B cell (primary cell): ENCODE measurements around the gene L2HGDH.

Source experiments
- CTCF ChIP-seq: fragments of 200-600 bp; IDR thresholded peaks from one replicate; pipeline ENCODE4 v1.8.0; 2022; ENCODE audit warnings: antibody characterized with exemption, mild to moderate bottlenecking
- EZH2 ChIP-seq: IDR thresholded peaks from 2 replicates; pipeline ENCODE4 v1.6.1; 2012; ENCODE audit warnings: borderline replicate concordance, low read depth, mild to moderate bottlenecking, moderate library complexity, low read length; ENCODE audit not compliant: insufficient read depth, poor library complexity, severe bottlenecking

- no peak for TF ChIP-seq CTCF
- TF ChIP-seq EZH2 = no peak
Observed at GRCh38 chr14:50338587-50338986, 26.6 kb upstream of the L2HGDH start.
